Thyroid gland (tissue), 4 donors: ENCODE results near the gene ZMPSTE24.

Experiments
- CTCF ChIP-seq, 6 experiments: fragments of 200-600 bp in 3 of 6; fragments of 450-650 bp in 3 of 6; sonication (generic) in 3 of 6; IDR thresholded peaks; one replicate each; pipeline ENCODE4 v1.5.1; 2016 to 2019; ENCODE audit warnings: antibody characterized with exemption in 6 of 6, mild to moderate bottlenecking in 2 of 6, inconsistent platforms in 1 of 6, moderate library complexity in 1 of 6
- POLR2A ChIP-seq, 2 donors: fragments of 450-650 bp; IDR thresholded peaks; one replicate each; pipeline ENCODE4 v1.6.1; 2017; ENCODE audit warnings: antibody characterized with exemption in 2 of 2, mild to moderate bottlenecking in 2 of 2, moderate library complexity in 1 of 2

GRCh38 chr1:40258445-40258769 is 371 bp downstream of the ZMPSTE24 start:
- TF ChIP-seq CTCF (IDR thresholded peaks at IDR 0.05) (no peak), POLR2A (IDR thresholded peaks at IDR 0.05) (no peak)
